HepG2 (cell line): ENCODE measurements around the gene ZNF697. TPM values are rescaled to one million over a fixed set of nuclear protein-coding genes. Genes with fewer than 3 reads are reported as not detected.
A peak's percentile ranks its signal among the peaks of the same experiment; 100 is the strongest.

Experiments used
- BHLHE40 ChIP-seq: IDR thresholded peaks from 2 replicates; pipeline ENCODE4 v1.6.1; 2011; ENCODE audit warnings: low read length, improper control_type of control experiment
- EEA1 ChIP-seq: sonication (generic); formaldehyde crosslinking; IDR thresholded peaks from 2 replicates; pipeline ENCODE4 v1.5.1; 2020; ENCODE audit warnings: mild to moderate bottlenecking, missing genetic modification reagents, borderline replicate concordance
- GMEB1 ChIP-seq: sonication (generic); formaldehyde crosslinking; IDR thresholded peaks from 2 replicates; pipeline ENCODE4 v1.5.1; 2020; ENCODE audit warnings: missing genetic modification reagents, mild to moderate bottlenecking, borderline replicate concordance
- GPN1 ChIP-seq: sonication (generic); formaldehyde crosslinking; IDR thresholded peaks from 2 replicates; pipeline ENCODE4 v1.5.1; 2020; ENCODE audit warnings: missing genetic modification reagents, borderline replicate concordance
- HBP1 ChIP-seq: IDR thresholded peaks from 2 replicates; pipeline ENCODE4 v1.6.1; 2016; ENCODE audit warnings: low read depth, control low read depth
- IRF2 ChIP-seq: IDR thresholded peaks from 2 replicates; pipeline ENCODE4 v1.6.1; 2018; ENCODE audit warnings: missing genetic modification reagents, missing compliant biosample characterization
- JDP2 ChIP-seq: sonication (generic); formaldehyde crosslinking; IDR thresholded peaks from 2 replicates; pipeline ENCODE4 v1.8.1; 2022; ENCODE audit warnings: missing genetic modification reagents, borderline replicate concordance
- NFE2L1 ChIP-seq: sonication (generic); formaldehyde crosslinking; IDR thresholded peaks from 2 replicates; pipeline ENCODE4 v1.4.0; 2020; ENCODE audit warnings: missing genetic modification reagents, mild to moderate bottlenecking, borderline replicate concordance
- REL ChIP-seq: sonication (generic); formaldehyde crosslinking; conservative IDR thresholded peaks from 2 replicates; pipeline ENCODE4 v1.8.0; 2022; ENCODE audit warnings: mild to moderate bottlenecking, missing genetic modification reagents, moderate library complexity
- RNF2 ChIP-seq: fragments of 450-650 bp; conservative IDR thresholded peaks from 2 replicates; pipeline ENCODE4 v1.6.1; 2016; ENCODE audit warnings: low read depth
- ZBTB25 ChIP-seq: IDR thresholded peaks from 2 replicates; pipeline ENCODE4 v1.6.1; 2018; ENCODE audit warnings: missing genetic modification reagents
- ZBTB8A ChIP-seq: sonication (generic); formaldehyde crosslinking; IDR thresholded peaks from 2 replicates; pipeline ENCODE4 v1.4.0; 2020; ENCODE audit warnings: mild to moderate bottlenecking, low read depth, missing genetic modification reagents, borderline replicate concordance
- ZNF337 ChIP-seq: sonication (generic); formaldehyde crosslinking; IDR thresholded peaks from 2 replicates; pipeline ENCODE4 v1.5.1; 2020; ENCODE audit warnings: missing genetic modification reagents, low read depth, mild to moderate bottlenecking, borderline replicate concordance
- ZNF432 ChIP-seq: sonication (generic); formaldehyde crosslinking; IDR thresholded peaks from 2 replicates; pipeline ENCODE4 v1.5.0; 2020; ENCODE audit warnings: missing genetic modification reagents, mild to moderate bottlenecking, borderline replicate concordance
- ZNF530 ChIP-seq: sonication (generic); formaldehyde crosslinking; IDR thresholded peaks from 2 replicates; pipeline ENCODE4 v1.5.0; 2020; ENCODE audit warnings: low read depth, mild to moderate bottlenecking, missing genetic modification reagents
- ZNF569 ChIP-seq: sonication (generic); formaldehyde crosslinking; IDR thresholded peaks from 2 replicates; pipeline ENCODE4 v1.5.0; 2020; ENCODE audit warnings: mild to moderate bottlenecking, missing genetic modification reagents, moderate library complexity, borderline replicate concordance
- ZNF572 ChIP-seq: sonication (generic); formaldehyde crosslinking; IDR thresholded peaks from 2 replicates; pipeline ENCODE4 v1.5.1; 2020; ENCODE audit warnings: mild to moderate bottlenecking, missing genetic modification reagents
- ZNF674 ChIP-seq: sonication (generic); formaldehyde crosslinking; IDR thresholded peaks from 2 replicates; pipeline ENCODE4 v1.5.0; 2020; ENCODE audit warnings: low read depth, mild to moderate bottlenecking, missing genetic modification reagents
- ZNF7 ChIP-seq: IDR thresholded peaks from 2 replicates; pipeline ENCODE4 v1.6.1; 2016; ENCODE audit warnings: missing biosample characterization, missing genetic modification reagents
- ZNF792 ChIP-seq: IDR thresholded peaks from 2 replicates; pipeline ENCODE4 v1.6.1; 2016
- polyA plus RNA-seq, 8 experiments: library from polyadenylated mRNA; depleted of rRNA in 3 of 8; stranded (reverse) in 7 of 8; unstranded in 1 of 8; fragments of >200 nt; fragmentation: Illumina TruSeq in 4 of 8; extraction: Trizol in 4 of 8; gene quantifications; 2 replicates each; pipeline versions ENCODE4 v1.2.1 to v1.2.3, GENCODE V29; 2011 to 2016; ENCODE audit warnings: low read depth in 4 of 8, missing spikeins in 1 of 8, mixed read lengths in 1 of 8; ENCODE audit not compliant: insufficient read depth in 1 of 8
- total RNA-seq, 5 experiments: library from RNA; depleted of rRNA; stranded (reverse); fragments of >200 nt; fragmentation: Illumina TruSeq; extraction: Trizol; gene quantifications; 2 replicates each; pipeline ENCODE4 v1.2.3, GENCODE V29; 2016; ENCODE audit warnings: low read depth in 1 of 5
- TF ChIP-seq, protein P1 (sequence below): sonication (generic); formaldehyde crosslinking; IDR thresholded peaks from 2 replicates; pipeline ENCODE4 v1.4.0; 2020; ENCODE audit warnings: missing genetic modification reagents
- TF ChIP-seq, protein P2 (sequence below): sonication (generic); formaldehyde crosslinking; IDR thresholded peaks from 2 replicates; pipeline ENCODE4 v1.8.1; 2023; ENCODE audit warnings: mild to moderate bottlenecking, missing genetic modification reagents, borderline replicate concordance
- TF ChIP-seq, protein P3 (sequence below): IDR thresholded peaks from 2 replicates; pipeline ENCODE4 v1.6.1; 2016
- TF ChIP-seq, protein P4 (sequence below): sonication (generic); formaldehyde crosslinking; IDR thresholded peaks from 2 replicates; pipeline ENCODE4 v1.4.0; 2020; ENCODE audit warnings: missing genetic modification reagents

The ZNF697 gene
- total and polyA plus RNA-seq, 2 of the 13 experiments (the other 11 are each of a cell fraction or from before 2014, with no cell fraction given), result 2.3 to 7.1 TPM

DNA sequence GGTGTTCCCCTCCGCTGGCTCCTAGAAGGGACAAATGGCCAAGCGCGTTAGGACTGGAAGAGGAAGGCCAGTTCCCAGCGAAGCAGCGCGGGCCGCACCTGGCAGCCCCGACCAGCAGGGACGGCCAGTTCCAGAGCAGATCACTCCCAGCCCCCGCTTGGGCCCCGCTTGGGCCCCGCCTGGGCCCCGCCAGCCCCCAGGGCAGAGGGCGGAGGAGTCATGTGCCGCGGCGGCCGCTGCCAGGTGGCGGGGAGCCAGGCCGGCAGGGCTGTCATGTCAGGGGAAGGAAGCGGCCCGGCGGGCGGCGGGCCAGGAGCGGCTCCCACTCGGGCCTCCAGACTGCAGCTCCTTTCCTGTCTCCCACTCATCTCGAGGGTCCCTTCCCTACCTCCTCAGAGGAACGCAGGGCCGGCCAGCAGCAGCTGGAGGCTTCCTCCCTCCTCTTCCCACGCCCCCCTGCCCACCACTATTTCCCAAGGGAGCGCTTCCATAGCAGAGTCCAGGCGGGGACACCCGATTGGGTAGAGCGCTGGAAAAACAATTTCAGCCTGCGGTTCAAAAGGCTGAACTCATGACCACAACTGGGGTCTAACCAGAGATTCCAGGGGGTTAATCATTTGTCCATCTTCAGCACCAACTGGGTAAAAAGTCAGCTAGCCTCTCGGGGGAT, 16.5 kb downstream of the ZNF697 start (continued):
- TF ChIP-seq, protein P1, sequence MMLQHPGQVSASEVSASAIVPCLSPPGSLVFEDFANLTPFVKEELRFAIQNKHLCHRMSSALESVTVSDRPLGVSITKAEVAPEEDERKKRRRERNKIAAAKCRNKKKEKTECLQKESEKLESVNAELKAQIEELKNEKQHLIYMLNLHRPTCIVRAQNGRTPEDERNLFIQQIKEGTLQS, result 0 out of 2 replicates have a peak, but pooled peaks have one; percentile 11
- TF ChIP-seq ZNF337 (CRISPR knock-in tag), result no peak
- no peak for TF ChIP-seq ZNF572 (CRISPR knock-in tag)
- 0 out of 2 replicates have a peak, but pooled peaks have one; percentile 55 for TF ChIP-seq ZNF674 (CRISPR knock-in tag)
- TF ChIP-seq REL, result peak; percentile 76
- TF ChIP-seq HBP1, result no peak
- TF ChIP-seq ZNF792, result no peak
- peak; percentile 89 for TF ChIP-seq RNF2
- no peak for TF ChIP-seq ZBTB8A (CRISPR knock-in tag)
- TF ChIP-seq, protein P2, sequence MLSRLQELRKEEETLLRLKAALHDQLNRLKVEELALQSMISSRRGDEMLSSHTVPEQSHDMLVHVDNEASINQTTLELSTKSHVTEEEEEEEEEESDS (CRISPR knock-in tag), result no peak
- TF ChIP-seq GMEB1 (CRISPR knock-in tag), result peak; percentile 25; the same call in 1 of the 2 replicates
- TF ChIP-seq ZNF530 (CRISPR knock-in tag), result no peak
- TF ChIP-seq ZNF432 (CRISPR knock-in tag), result no peak
- TF ChIP-seq, protein P3, sequence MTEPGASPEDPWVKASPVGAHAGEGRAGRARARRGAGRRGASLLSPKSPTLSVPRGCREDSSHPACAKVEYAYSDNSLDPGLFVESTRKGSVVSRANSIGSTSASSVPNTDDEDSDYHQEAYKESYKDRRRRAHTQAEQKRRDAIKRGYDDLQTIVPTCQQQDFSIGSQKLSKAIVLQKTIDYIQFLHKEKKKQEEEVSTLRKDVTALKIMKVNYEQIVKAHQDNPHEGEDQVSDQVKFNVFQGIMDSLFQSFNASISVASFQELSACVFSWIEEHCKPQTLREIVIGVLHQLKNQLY, result no peak; the same call in 1 of the 2 replicates
- TF ChIP-seq ZNF569 (CRISPR knock-in tag), result no peak
- TF ChIP-seq IRF2 (CRISPR knock-in tag), result peak; percentile 30; the same call in 1 of the 2 replicates
- TF ChIP-seq BHLHE40, result peak; percentile 82
- 0 out of 2 replicates have a peak, but pooled peaks have one; percentile 23 for TF ChIP-seq EEA1 (CRISPR knock-in tag)
- TF ChIP-seq ZBTB25 (CRISPR knock-in tag), result no peak
- no peak for TF ChIP-seq ZNF7 (CRISPR knock-in tag)
- TF ChIP-seq NFE2L1 (CRISPR knock-in tag), result no peak
- no peak for TF ChIP-seq JDP2
- TF ChIP-seq, protein P4, sequence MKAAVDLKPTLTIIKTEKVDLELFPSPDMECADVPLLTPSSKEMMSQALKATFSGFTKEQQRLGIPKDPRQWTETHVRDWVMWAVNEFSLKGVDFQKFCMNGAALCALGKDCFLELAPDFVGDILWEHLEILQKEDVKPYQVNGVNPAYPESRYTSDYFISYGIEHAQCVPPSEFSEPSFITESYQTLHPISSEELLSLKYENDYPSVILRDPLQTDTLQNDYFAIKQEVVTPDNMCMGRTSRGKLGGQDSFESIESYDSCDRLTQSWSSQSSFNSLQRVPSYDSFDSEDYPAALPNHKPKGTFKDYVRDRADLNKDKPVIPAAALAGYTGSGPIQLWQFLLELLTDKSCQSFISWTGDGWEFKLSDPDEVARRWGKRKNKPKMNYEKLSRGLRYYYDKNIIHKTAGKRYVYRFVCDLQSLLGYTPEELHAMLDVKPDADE, result peak; percentile 87; the same call in 1 of the 2 replicates
- TF ChIP-seq GPN1 (CRISPR knock-in tag), result no peak
